Tibial nerve (tissue), 4 donors: ENCODE measurements around the gene PIH1D1. TPM values are rescaled to one million over a fixed set of nuclear protein-coding genes. Genes with fewer than 3 reads are reported as not detected.

Experiments
- DNase-seq, 2 donors: peaks; one replicate each; pipeline ENCODE4 v3.0.0-alpha.2; 2019; ENCODE audit warnings: low spot score in 2 of 2
- H3K27ac ChIP-seq, 4 donors: fragments of 200-600 bp; sonication (generic) in 3 of 4; one replicate each; pipeline ENCODE4 v1.5.1; 2017 to 2019; ENCODE audit warnings: mild to moderate bottlenecking in 1 of 4
- H3K27me3 ChIP-seq, 2 donors: fragments of 200-600 bp; sonication (generic) in 1 of 2; one replicate each; pipeline versions ENCODE4 v1.5.1 to v1.6.0; 2017 to 2019
- H3K36me3 ChIP-seq, 3 donors: fragments of 200-600 bp; sonication (generic); one replicate each; pipeline ENCODE4 v1.5.1; 2018 to 2019
- H3K4me1 ChIP-seq, 4 donors: fragments of 200-600 bp; sonication (generic) in 3 of 4; one replicate each; pipeline ENCODE4 v1.5.1; 2017 to 2019
- H3K4me3 ChIP-seq, 4 donors: fragments of 200-600 bp; sonication (generic) in 3 of 4; one replicate each; pipeline ENCODE4 v1.5.1; 2017 to 2019; ENCODE audit warnings: mild to moderate bottlenecking in 1 of 4, moderate library complexity in 1 of 4
- H3K9me3 ChIP-seq, 4 donors: fragments of 200-600 bp; sonication (generic) in 3 of 4; one replicate each; pipeline ENCODE4 v1.5.1; 2017 to 2019
- EP300 ChIP-seq, 2 donors: sonication (generic); formaldehyde crosslinking; IDR thresholded peaks; one replicate each; pipeline ENCODE4 v1.6.1; 2017; ENCODE audit warnings: antibody characterized with exemption in 2 of 2, mild to moderate bottlenecking in 1 of 2
- POLR2A ChIP-seq, 2 donors: fragments of 450-650 bp; IDR thresholded peaks; one replicate each; pipeline ENCODE4 v1.6.1; 2017; ENCODE audit warnings: antibody characterized with exemption in 2 of 2, mild to moderate bottlenecking in 2 of 2, moderate library complexity in 2 of 2
- WGBS, 2 donors: methylation state at CpG; one replicate each; pipeline ENCODE4 v1.1.5; 2018; 5-methylcytosine and 5-hydroxymethylcytosine counted together
- total RNA-seq, 4 donors: library from RNA; depleted of rRNA; stranded (reverse); fragments of >200 nt; gene quantifications; one replicate each; pipeline ENCODE4 v1.1.0, GENCODE V29; 2016
- TF ChIP-seq, protein P1 (sequence below), 5 experiments: fragments of 200-600 bp in 3 of 5; fragments of 450-650 bp in 2 of 5; sonication (generic) in 3 of 5; IDR thresholded peaks; one replicate each; pipeline ENCODE4 v1.5.1; 2016 to 2019; ENCODE audit warnings: antibody characterized with exemption in 5 of 5, mild to moderate bottlenecking in 3 of 5, moderate library complexity in 2 of 5

Gene PIH1D1
- total RNA-seq, 4 donors from 2014 or later = 85.0 to 128 (median 110) TPM

- Histone ChIP-seq H3K36me3 (peaks cover 0 to 40% (median 9%) of the 10 kb centered on the region in 3 donors), H3K27me3 (no peaks in the 10 kb centered on the region), H3K9me3 (no peaks in the 10 kb centered on the region), H3K27ac (no peak overlapping the region), H3K4me3 (no peak overlapping the region), H3K4me1 (peaks cover 0 to 41% (median 8%) of the 10 kb centered on the region in 4 donors)
- no peak for DNase-seq
- WGBS, 2 donors = 80 to 89% methylated on average over 12 of the region's 12 CpGs
- TF ChIP-seq EP300 (IDR thresholded peaks at IDR 0.05) (no peak), POLR2A (IDR thresholded peaks at IDR 0.05) (no peak)
- TF ChIP-seq, protein P1, sequence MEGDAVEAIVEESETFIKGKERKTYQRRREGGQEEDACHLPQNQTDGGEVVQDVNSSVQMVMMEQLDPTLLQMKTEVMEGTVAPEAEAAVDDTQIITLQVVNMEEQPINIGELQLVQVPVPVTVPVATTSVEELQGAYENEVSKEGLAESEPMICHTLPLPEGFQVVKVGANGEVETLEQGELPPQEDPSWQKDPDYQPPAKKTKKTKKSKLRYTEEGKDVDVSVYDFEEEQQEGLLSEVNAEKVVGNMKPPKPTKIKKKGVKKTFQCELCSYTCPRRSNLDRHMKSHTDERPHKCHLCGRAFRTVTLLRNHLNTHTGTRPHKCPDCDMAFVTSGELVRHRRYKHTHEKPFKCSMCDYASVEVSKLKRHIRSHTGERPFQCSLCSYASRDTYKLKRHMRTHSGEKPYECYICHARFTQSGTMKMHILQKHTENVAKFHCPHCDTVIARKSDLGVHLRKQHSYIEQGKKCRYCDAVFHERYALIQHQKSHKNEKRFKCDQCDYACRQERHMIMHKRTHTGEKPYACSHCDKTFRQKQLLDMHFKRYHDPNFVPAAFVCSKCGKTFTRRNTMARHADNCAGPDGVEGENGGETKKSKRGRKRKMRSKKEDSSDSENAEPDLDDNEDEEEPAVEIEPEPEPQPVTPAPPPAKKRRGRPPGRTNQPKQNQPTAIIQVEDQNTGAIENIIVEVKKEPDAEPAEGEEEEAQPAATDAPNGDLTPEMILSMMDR (IDR thresholded peaks at IDR 0.05) = no peak
These were observed 7.8 kb upstream of the PIH1D1 start for GRCh38 chr19:49459388-49459787.

GRCh38 chr19:49458567-49458903, 6.9 kb upstream of the PIH1D1 start:
- TF ChIP-seq EP300 (IDR thresholded peaks at IDR 0.05) (no peak), POLR2A (IDR thresholded peaks at IDR 0.05) (no peak)
- TF ChIP-seq, protein P1 (IDR thresholded peaks at IDR 0.05) = no peak
- WGBS, 2 donors = 64 to 77% methylated on average over 5 of the region's 5 CpGs
- peaks cover 0 to 49% (median 14%) of the 10 kb centered on the region in 4 donors for H3K4me1 ChIP-seq
- peaks cover 0 to 32% (median 9%) of the 10 kb centered on the region in 3 donors for H3K36me3 ChIP-seq
- H3K4me3 ChIP-seq = no peak overlapping the region
- no peaks in the 10 kb centered on the region for H3K9me3 ChIP-seq
- DNase-seq = no peak
- no peaks in the 10 kb centered on the region for H3K27me3 ChIP-seq
- peak overlapping the region in 3 of 4 donors; percentile 52 to 84 (median 73) for H3K27ac ChIP-seq

- Histone ChIP-seq H3K9me3 (no peaks in the 10 kb centered on the region), H3K36me3 (peaks cover 0 to 18% (median 9%) of the 10 kb centered on the region in 3 donors), H3K4me3 (no peak overlapping the region), H3K27me3 (no peaks in the 10 kb centered on the region), H3K27ac (peak overlapping the region in 3 of 4 donors; percentile 42 to 84 (median 58)), H3K4me1 (peaks cover 0 to 58% (median 14%) of the 10 kb centered on the region in 4 donors)
- TF ChIP-seq POLR2A (IDR thresholded peaks at IDR 0.05) = no peak
- TF ChIP-seq, protein P1 (IDR thresholded peaks at IDR 0.05) = no peak
- no peak for TF ChIP-seq EP300 (IDR thresholded peaks at IDR 0.05)
- 66 to 72% methylated on average over 5 of the region's 5 CpGs for WGBS, 2 donors
- DNase-seq = no peak
These were observed 4.7 kb upstream of the PIH1D1 start for GRCh38 chr19:49456326-49456725.

- TF ChIP-seq POLR2A (IDR thresholded peaks at IDR 0.05) (no peak), EP300 (IDR thresholded peaks at IDR 0.05) (no peak)
- TF ChIP-seq, protein P1 (IDR thresholded peaks at IDR 0.05) = no peak
- Histone ChIP-seq H3K9me3 (no peaks in the 10 kb centered on the region), H3K4me1 (peaks cover 0 to 62% (median 15%) of the 10 kb centered on the region in 4 donors), H3K27me3 (no peaks in the 10 kb centered on the region), H3K36me3 (peaks cover 0 to 16% (median 9%) of the 10 kb centered on the region in 3 donors), H3K4me3 (no peak overlapping the region), H3K27ac (peak overlapping the region in 3 of 4 donors; percentile 42 to 84 (median 58))
- 39 to 49% methylated on average over 5 of the region's 5 CpGs for WGBS, 2 donors
- DNase-seq = no peak
These were observed 4.2 kb upstream of the PIH1D1 start for GRCh38 chr19:49455773-49456172.

DNA sequence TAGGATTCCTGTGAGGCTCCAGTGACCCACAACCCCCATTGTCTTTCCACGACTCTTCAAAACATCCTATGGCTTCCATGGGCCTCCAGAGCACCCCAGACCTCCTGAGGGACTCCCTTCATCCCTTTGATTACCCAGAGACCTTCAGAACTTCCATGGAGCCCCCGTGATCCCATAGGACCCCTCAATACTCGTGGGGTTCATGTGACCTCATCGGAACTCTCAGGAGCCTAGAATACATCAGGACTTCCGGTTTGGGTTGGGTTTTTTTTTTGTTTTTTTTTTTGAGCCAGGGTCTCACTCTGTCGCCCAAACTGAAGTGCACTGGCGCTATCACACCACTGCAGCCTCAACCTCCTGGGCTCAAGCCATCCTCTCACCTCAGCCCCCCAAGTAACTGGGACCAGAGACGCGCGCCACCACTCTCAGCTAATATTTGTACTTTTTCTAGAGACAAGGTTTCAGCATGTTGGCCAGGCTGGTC, 2.2 kb upstream of the PIH1D1 start:
- WGBS, 2 donors = 40 to 48% methylated on average over 10 of the region's 10 CpGs
- Histone ChIP-seq H3K4me1 (peaks cover 0 to 71% (median 18%) of the 10 kb centered on the region in 4 donors), H3K27ac (peak overlapping the region; percentile 90 to 99 (median 94)), H3K36me3 (peaks cover 0 to 15% (median 5%) of the 10 kb centered on the region in 3 donors), H3K9me3 (no peaks in the 10 kb centered on the region), H3K4me3 (peak overlapping the region; percentile 56 to 92 (median 68)), H3K27me3 (no peaks in the 10 kb centered on the region)
- TF ChIP-seq, protein P1 (IDR thresholded peaks at IDR 0.05) = no peak
- no peak for TF ChIP-seq POLR2A (IDR thresholded peaks at IDR 0.05)
- no peak for TF ChIP-seq EP300 (IDR thresholded peaks at IDR 0.05)
- DNase-seq = no peak
